K562 (cell line): ENCODE results near the gene MEA1. TPM values are rescaled to one million over a fixed set of nuclear protein-coding genes. Genes with fewer than 3 reads are reported as not detected.

Source experiments
- ATAC-seq: fragments of 200-7000 bp; cut with Tn5 transposase; 3 replicates; pipeline ENCODE4 v1.9.1; 2020; ENCODE audit warnings: moderate library complexity
- BruUV-seq: library from RNA; stranded (reverse); fragments of 400-500 nt; replicated peaks from 2 replicates; lab custom pipeline; 2021; lab: Mats Ljungman, UMichigan
- CTCF ChIA-PET: fragments of 300-600 bp; formaldehyde crosslinking; extraction: SDS; loops from one replicate; lab custom pipeline; 2021; ENCODE audit warnings: low intra/inter-chr PET ratio; lab: Yijun Ruan, JAX
- POLR2A ChIA-PET: fragments of 300-600, 350-650 bp; sonication (Branson Sonifier 250); formaldehyde crosslinking; extraction: SDS; loops from one replicate; lab custom pipeline; 2021; ENCODE audit warnings: antibody characterized with exemption, inconsistent platforms; lab: Yijun Ruan, JAX
- DNase-seq, 4 experiments: peaks; one replicate each; pipeline versions ENCODE4 v3.0.0 to v3.0.0-alpha.2; 2011 to 2018; ENCODE audit warnings: low spot score in 3 of 4, mixed read lengths in 3 of 4; ENCODE audit errors: extremely low read depth in 1 of 4
- FAIRE-seq: peaks from 2 replicates; lab custom pipeline; 2011; peaks lifted over from hg19 to GRCh38; lab: Jason Lieb, UNC
- H2AFZ ChIP-seq: 2 replicates; pipeline ENCODE4 v1.6.0; 2011; ENCODE audit warnings: low read depth, low read length, control low read depth, inconsistent platforms
- H3K27ac ChIP-seq: fragments of 200-600 bp; 3 replicates; pipeline ENCODE4 v1.8.0; 2011; ENCODE audit warnings: low read depth, mild to moderate bottlenecking, control low read depth, inconsistent platforms, low read length, moderate library complexity, mixed read lengths; ENCODE audit errors: extremely low read depth
- H3K27me3 ChIP-seq, 2 experiments: fragments of 300-600 bp in 1 of 2; 2 replicates in 1 of 2; 3 replicates in 1 of 2; pipeline versions ENCODE4 v1.6.0 to v1.8.0; 2011; ENCODE audit warnings: inconsistent platforms in 2 of 2, low read length in 2 of 2, mild to moderate bottlenecking in 1 of 2, mixed read lengths in 1 of 2, moderate library complexity in 1 of 2; ENCODE audit not compliant: control insufficient read depth in 2 of 2, insufficient read depth in 2 of 2
- H3K36me3 ChIP-seq: fragments of 300-600 bp; 3 replicates; pipeline ENCODE4 v1.8.0; 2011; ENCODE audit warnings: mild to moderate bottlenecking, low read length, inconsistent platforms; ENCODE audit not compliant: control insufficient read depth, insufficient read depth
- H3K4me1 ChIP-seq, 2 experiments: fragments of 200-600 bp in 1 of 2; replicated peaks in 1 of 2; 2 replicates in 1 of 2; 3 replicates in 1 of 2; pipeline versions ENCODE4 v1.5.1 to v1.8.0; 2011; ENCODE audit warnings: inconsistent platforms in 2 of 2, low read length in 2 of 2, mild to moderate bottlenecking in 1 of 2, mixed read lengths in 1 of 2, moderate library complexity in 1 of 2; ENCODE audit not compliant: control insufficient read depth in 2 of 2, insufficient read depth in 2 of 2
- H3K4me2 ChIP-seq: 2 replicates; pipeline ENCODE4 v1.6.1; 2011; ENCODE audit warnings: low read length, control low read depth, inconsistent platforms, mixed read lengths; ENCODE audit not compliant: insufficient read depth
- H3K4me3 ChIP-seq: fragments of 200-600 bp; sonication (generic), shearing (Covaris generic); 2 replicates; pipeline ENCODE4 v1.5.1; 2016; ENCODE audit warnings: control low read depth, inconsistent platforms
- H3K79me2 ChIP-seq: fragments of 200-600 bp; 3 replicates; pipeline ENCODE4 v1.8.0; 2011; ENCODE audit warnings: low read length, inconsistent platforms; ENCODE audit not compliant: control insufficient read depth, insufficient read depth
- H3K9ac ChIP-seq, 2 experiments: 2 replicates each; pipeline versions ENCODE4 v1.6.0 to v1.6.1; 2011; ENCODE audit warnings: low read depth in 2 of 2, low read length in 2 of 2, control low read depth in 1 of 2, inconsistent platforms in 1 of 2, mild to moderate bottlenecking in 1 of 2, mixed read lengths in 1 of 2; ENCODE audit not compliant: insufficient read depth in 1 of 2
- H3K9me1 ChIP-seq: one replicate; pipeline ENCODE4 v1.6.0; 2011; ENCODE audit warnings: inconsistent platforms, mild to moderate bottlenecking, low read length, moderate library complexity; ENCODE audit not compliant: control insufficient read depth, insufficient read depth
- H3K9me3 ChIP-seq: replicated peaks from 2 replicates; pipeline ENCODE4 v1.5.1; 2011; ENCODE audit warnings: low read depth, low read length, inconsistent platforms; ENCODE audit not compliant: control insufficient read depth, insufficient read depth
- H4K20me1 ChIP-seq: replicated peaks from 2 replicates; pipeline ENCODE4 v1.6.1; 2011; ENCODE audit warnings: low read length, inconsistent platforms, mixed read lengths; ENCODE audit not compliant: control insufficient read depth, insufficient read depth
- DNMT1 ChIP-seq: fragments of 450-650 bp; IDR thresholded peaks from 2 replicates; pipeline ENCODE4 v1.6.1; 2016; ENCODE audit warnings: antibody characterized with exemption, mild to moderate bottlenecking
- POLR2AphosphoS2 ChIP-seq: IDR thresholded peaks from 2 replicates; pipeline ENCODE4 v1.6.1; 2012; ENCODE audit warnings: low read length, improper control_type of control experiment
- POLR2G ChIP-seq: fragments of 200-400 bp; formaldehyde crosslinking; IDR thresholded peaks from 2 replicates; pipeline ENCODE4 v1.6.1; 2017; ENCODE audit warnings: low read depth, mild to moderate bottlenecking, antibody characterized with exemption, low read length, moderate library complexity
- RBFOX2 ChIP-seq: fragments of 200-400 bp; formaldehyde crosslinking; IDR thresholded peaks from 2 replicates; pipeline ENCODE4 v1.6.1; 2017; ENCODE audit warnings: low read depth, mild to moderate bottlenecking, low read length, moderate library complexity
- SOX6 ChIP-seq: fragments of 450-650 bp; IDR thresholded peaks from 2 replicates; pipeline ENCODE4 v1.6.1; 2014; ENCODE audit warnings: mild to moderate bottlenecking
- TCFL5 ChIP-seq: fragments of 250-450 bp; sonication (Bioruptor Pico); conservative IDR thresholded peaks from 2 replicates; pipeline ENCODE4 v1.6.1; 2021; ENCODE audit warnings: mild to moderate bottlenecking, moderate library complexity, matching md5 sums
- WGBS: fragments of 100-300 bp; shearing (Covaris generic); methylation state at CpG from one replicate; pipeline ENCODE4 v1.1.6; 2016; ENCODE audit warnings: low coverage, mixed read lengths; ENCODE audit not compliant: insufficient coverage; ENCODE audit errors: missing lambda C conversion rate; 5-methylcytosine and 5-hydroxymethylcytosine counted together
- in situ Hi-C: fragments of 300-500 bp; cut with MboI; formaldehyde crosslinking; loops from 4 replicates; pipeline ENCODE4 v1.15.0; 2018; ENCODE audit warnings: inconsistent platforms, mixed read lengths
- intact Hi-C: fragments of 100-400 bp; cut with micrococcal nuclease; formaldehyde crosslinking; loops from 2 replicates; pipeline ENCODE4 v1.14.2; 2022
- polyA plus RNA-seq, 8 experiments: library from polyadenylated mRNA; depleted of rRNA in 4 of 8; stranded (reverse) in 5 of 8; unstranded in 3 of 8; fragments of >200 nt; fragmentation: Nextera tagmentation in 2 of 8; fragmentation: Illumina TruSeq in 1 of 8; extraction: Ambion mirVana in 2 of 8; extraction: Trizol in 1 of 8; gene quantifications; 2 replicates each; pipeline versions ENCODE4 v1.2.1 to v1.2.3, GENCODE V29; 2011 to 2014; ENCODE audit warnings: inconsistent platforms in 1 of 8, missing spikeins in 1 of 8
- total RNA-seq, 7 experiments: library from RNA; depleted of rRNA in 6 of 7; stranded (reverse); fragments of >200 nt in 6 of 7; fragmentation: Illumina TruSeq in 2 of 7; extraction: Trizol in 2 of 7; gene quantifications; 2 replicates each; pipeline versions ENCODE4 v1.2.1 to v1.2.3, GENCODE V29; 2011 to 2021; ENCODE audit warnings: low replicate concordance in 1 of 7
- TF ChIP-seq, protein P1 (sequence below): sonication (generic); formaldehyde crosslinking; IDR thresholded peaks from 2 replicates; pipeline ENCODE4 v1.8.1; 2023; ENCODE audit warnings: mild to moderate bottlenecking, missing genetic modification reagents

MEA1 gene
- total and polyA plus RNA-seq, 9 of the 15 experiments (the other 6 are each of a cell fraction or from before 2014, with no cell fraction given) = 86.8 to 210 (median 152) TPM

DNA sequence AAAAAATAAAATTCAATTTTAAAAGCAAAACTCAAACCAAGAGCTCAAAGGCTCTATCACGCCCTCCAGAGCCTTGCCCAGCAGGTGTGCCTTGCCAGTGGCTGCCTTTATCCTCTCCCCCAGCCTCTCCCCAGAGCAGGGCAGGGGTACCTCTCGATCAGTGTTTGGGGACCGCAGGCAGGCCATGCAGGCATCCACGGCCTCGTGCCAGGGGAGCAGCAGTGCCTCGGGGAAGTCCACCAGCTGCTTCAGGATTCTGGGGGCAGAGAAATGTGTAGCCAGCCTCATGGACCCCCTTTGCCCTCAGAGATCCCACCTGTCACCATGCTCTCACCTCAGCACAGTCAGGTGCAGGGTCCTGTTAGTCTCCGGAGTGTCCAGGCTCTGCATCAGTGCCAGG, 34.3 kb upstream of the MEA1 start:
- H3K9me3 ChIP-seq = no peaks in the 10 kb centered on the region
- 91% methylated on average over 7 of the region's 7 CpGs for WGBS
- no peak for FAIRE-seq

DNA sequence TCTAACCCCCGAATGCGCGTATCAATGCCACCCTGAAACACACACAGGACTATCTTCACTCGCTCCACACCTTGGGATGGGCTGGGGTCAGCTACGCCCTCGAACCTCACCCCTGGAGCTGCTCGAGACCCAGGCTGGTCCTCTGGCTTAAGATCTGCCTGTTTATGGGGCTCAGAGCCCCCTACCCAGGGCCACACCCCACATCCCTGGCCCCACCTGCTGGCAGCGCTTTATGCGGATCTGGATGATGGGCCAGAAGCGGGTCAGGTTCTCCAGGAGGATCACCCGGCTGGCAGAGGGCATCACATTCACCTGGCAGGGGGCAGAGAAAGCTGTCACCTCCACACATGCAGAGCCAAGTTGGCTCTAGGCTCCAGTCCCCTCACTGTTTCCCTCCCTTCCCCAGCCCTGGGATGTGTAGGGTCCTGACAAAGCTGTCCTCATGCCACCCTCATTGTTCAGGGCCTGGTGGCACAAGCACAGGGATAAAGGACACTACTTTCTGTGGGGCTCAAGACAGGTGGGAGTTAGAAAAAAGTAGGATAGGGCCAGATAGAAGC, 31.7 kb upstream of the MEA1 start:
- in situ Hi-C loops = no loop called here
- no peak overlapping the region for H2AFZ ChIP-seq
- no peaks in the 10 kb centered on the region for H3K9me3 ChIP-seq
- DNase-seq (no peak), ATAC-seq (no peak), FAIRE-seq (no peak)
- intact Hi-C loops = no loop called here
- 92% methylated on average over 11 of the region's 11 CpGs for WGBS
- peaks cover 72% of the 10 kb centered on the region for H3K36me3 ChIP-seq
- peak overlapping the region in 1 of 2 experiments; percentile 4; a peak in 1 of 4 replicates for H3K9ac ChIP-seq
- ChIA-PET CTCF (no interaction called here), POLR2A (interaction anchor here (0.5 to 1.5 kb wide), 7 partner anchors 8 to 848 kb away, joined by 3 to 9 read pairs (median 3); partner anchors contain the start of genes CUL7 and RRP36)
- H3K4me3 ChIP-seq = no peak overlapping the region
- H3K27ac ChIP-seq = no peak overlapping the region
- H3K4me1 ChIP-seq = peaks cover 0 to 2% of the 10 kb centered on the region in 2 experiments; a peak in 2 of 5 replicates
- no TSS peak for BruUV-seq
- no peak for TF ChIP-seq TCFL5 (CRISPR knock-in tag)
- TF ChIP-seq POLR2AphosphoS2 = 0 out of 2 replicates have a peak, but pooled peaks have one; percentile 53
- TF ChIP-seq, protein P1, sequence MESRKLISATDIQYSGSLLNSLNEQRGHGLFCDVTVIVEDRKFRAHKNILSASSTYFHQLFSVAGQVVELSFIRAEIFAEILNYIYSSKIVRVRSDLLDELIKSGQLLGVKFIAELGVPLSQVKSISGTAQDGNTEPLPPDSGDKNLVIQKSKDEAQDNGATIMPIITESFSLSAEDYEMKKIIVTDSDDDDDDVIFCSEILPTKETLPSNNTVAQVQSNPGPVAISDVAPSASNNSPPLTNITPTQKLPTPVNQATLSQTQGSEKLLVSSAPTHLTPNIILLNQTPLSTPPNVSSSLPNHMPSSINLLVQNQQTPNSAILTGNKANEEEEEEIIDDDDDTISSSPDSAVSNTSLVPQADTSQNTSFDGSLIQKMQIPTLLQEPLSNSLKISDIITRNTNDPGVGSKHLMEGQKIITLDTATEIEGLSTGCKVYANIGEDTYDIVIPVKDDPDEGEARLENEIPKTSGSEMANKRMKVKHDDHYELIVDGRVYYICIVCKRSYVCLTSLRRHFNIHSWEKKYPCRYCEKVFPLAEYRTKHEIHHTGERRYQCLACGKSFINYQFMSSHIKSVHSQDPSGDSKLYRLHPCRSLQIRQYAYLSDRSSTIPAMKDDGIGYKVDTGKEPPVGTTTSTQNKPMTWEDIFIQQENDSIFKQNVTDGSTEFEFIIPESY (CRISPR knock-in tag) = peak; percentile 70
- TF ChIP-seq RBFOX2 = peak; percentile 26; the same call in 1 of the 2 replicates
- 0 out of 2 replicates have a peak, but pooled peaks have one; percentile 7 for TF ChIP-seq POLR2G
- peaks cover 3% of the 10 kb centered on the region for H3K9me1 ChIP-seq
- H4K20me1 ChIP-seq = no peaks in the 10 kb centered on the region
- H3K27me3 ChIP-seq = no peaks in the 10 kb centered on the region
- no peak overlapping the region for H3K4me2 ChIP-seq
- no peaks in the 10 kb centered on the region; the same call in 2 of the 3 replicates for H3K79me2 ChIP-seq

More for the DNA sequence above, 34.3 kb upstream of the MEA1 start:
- Histone ChIP-seq H2AFZ (no peak overlapping the region), H3K4me1 (peaks cover 14 to 17% of the 10 kb centered on the region in 2 experiments)
- BruUV-seq = no TSS peak
- intact Hi-C loops = no loop called here
- TF ChIP-seq POLR2G (peak; percentile 52; the same call in 1 of the 2 replicates), SOX6 (no peak), RBFOX2 (peak; percentile 52), DNMT1 (no peak)
- TF ChIP-seq, all 486 proteins: peak for 2
- ATAC-seq (no peak), DNase-seq (no peak)
- peaks cover 71% of the 10 kb centered on the region for H3K36me3 ChIP-seq
- H3K4me3 ChIP-seq = no peak overlapping the region
- ChIA-PET CTCF (no interaction called here), POLR2A (interaction anchor here (0.6 to 3.9 kb wide), 7 partner anchors 13 to 635 kb away, joined by 3 to 22 read pairs (median 3); no protein-coding TSS in a partner anchor)
- H3K27ac ChIP-seq = no peak overlapping the region
- peaks cover 16% of the 10 kb centered on the region for H3K79me2 ChIP-seq
- H3K4me2 ChIP-seq = no peak overlapping the region
- H4K20me1 ChIP-seq = no peaks in the 10 kb centered on the region
- peak overlapping the region in 1 of 2 experiments; percentile 66; a peak in 2 of 4 replicates for H3K9ac ChIP-seq
- peaks cover 12% of the 10 kb centered on the region for H3K9me1 ChIP-seq
- in situ Hi-C loops = no loop called here
- no peaks in the 10 kb centered on the region for H3K27me3 ChIP-seq
